Colonic mucosa (tissue), 4 donors: ENCODE measurements around the gene DNM3. TPM values are rescaled to one million over a fixed set of nuclear protein-coding genes. Genes with fewer than 3 reads are reported as not detected.

Experiments
- DNase-seq: peaks from one replicate; pipeline ENCODE4 v3.0.0-alpha.2; 2020
- H3K27ac ChIP-seq: fragments of 200-600 bp; one replicate; pipeline ENCODE4 v1.8.0; 2021
- H3K27me3 ChIP-seq: fragments of 200-600 bp; one replicate; pipeline ENCODE4 v1.8.0; 2021
- H3K36me3 ChIP-seq: fragments of 200-600 bp; one replicate; pipeline ENCODE4 v1.8.0; 2021
- H3K4me1 ChIP-seq: fragments of 200-600 bp; one replicate; pipeline ENCODE4 v1.8.0; 2021; ENCODE audit warnings: mild to moderate bottlenecking
- H3K4me3 ChIP-seq: fragments of 200-600 bp; one replicate; pipeline ENCODE4 v1.8.0; 2021
- H3K9ac ChIP-seq, 2 donors: one replicate each; pipeline ENCODE4 v1.7.0; 2013; ENCODE audit warnings: control low read depth in 2 of 2, low read depth in 2 of 2, low read length in 2 of 2
- H3K9me3 ChIP-seq: fragments of 200-600 bp; one replicate; pipeline ENCODE4 v1.8.0; 2021
- intact Hi-C: fragments of 100-400 bp; cut with DNase I; formaldehyde crosslinking; loops from one replicate; pipeline ENCODE4 v1.14.1; 2022
- total RNA-seq, 2 donors: library from RNA; stranded (reverse); fragmentation: NEBNext Ultra II Directional in 1 of 2; extraction: Animal tissue kit (Norgen Biotek cat#: 25700) in 1 of 2; gene quantifications; one replicate each; pipeline ENCODE4 v1.2.1, GENCODE V29; 2021
- TF ChIP-seq, protein P1 (sequence below): fragments of 200-600 bp; IDR thresholded peaks from one replicate; pipeline ENCODE4 v1.8.0; 2022; ENCODE audit warnings: antibody characterized with exemption, mild to moderate bottlenecking
- donor health status: healthy.
- donor health status: DM: no; HTN: no; CAD: no.
- donor health status: DM: no; HTN: no; CAD: no.

The DNM3 gene
- total RNA-seq, 2 donors from 2014 or later, result 1.7 to 2.6 TPM

DNA sequence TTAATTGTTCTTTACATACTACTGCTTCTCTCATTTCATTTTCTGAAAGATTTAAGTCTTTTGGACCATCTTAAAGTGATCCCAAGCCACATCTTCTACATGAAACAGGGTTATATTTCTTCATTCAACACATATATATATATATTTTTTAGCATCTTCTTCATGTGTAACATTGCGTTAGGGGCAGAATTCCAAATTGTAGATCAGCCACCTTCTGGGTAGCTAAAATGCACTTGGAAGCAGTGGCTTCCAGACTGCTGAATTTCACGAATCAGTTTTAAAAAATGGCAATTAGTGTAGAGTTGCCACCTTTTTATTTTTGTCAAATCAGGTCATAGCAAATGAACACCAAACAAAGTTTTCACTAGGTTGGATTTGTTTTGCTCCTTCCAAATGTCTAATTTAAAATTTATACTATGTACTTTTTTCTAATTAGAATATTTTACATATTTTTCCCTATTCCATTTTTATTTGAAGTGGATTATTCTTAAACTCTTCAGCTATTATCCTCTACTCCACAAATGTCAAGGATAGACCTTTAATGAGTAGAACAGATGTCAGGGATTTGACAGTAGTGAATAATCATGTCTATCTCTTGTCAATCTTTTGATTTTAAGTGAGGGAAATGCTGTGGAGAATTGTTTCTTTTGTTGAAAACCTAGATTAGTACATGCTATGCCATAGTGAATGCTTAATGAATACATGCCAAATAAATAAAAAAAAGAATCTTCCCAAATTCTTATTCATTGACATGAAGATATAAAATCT, 55.8 kb downstream of the DNM3 start:
- H3K27ac ChIP-seq, result no peak overlapping the region
- H3K36me3 ChIP-seq, result no peaks in the 10 kb centered on the region
- no peaks in the 10 kb centered on the region for H3K9me3 ChIP-seq
- H3K4me1 ChIP-seq, result no peaks in the 10 kb centered on the region
- no peak overlapping the region for H3K9ac ChIP-seq
- TF ChIP-seq, protein P1, sequence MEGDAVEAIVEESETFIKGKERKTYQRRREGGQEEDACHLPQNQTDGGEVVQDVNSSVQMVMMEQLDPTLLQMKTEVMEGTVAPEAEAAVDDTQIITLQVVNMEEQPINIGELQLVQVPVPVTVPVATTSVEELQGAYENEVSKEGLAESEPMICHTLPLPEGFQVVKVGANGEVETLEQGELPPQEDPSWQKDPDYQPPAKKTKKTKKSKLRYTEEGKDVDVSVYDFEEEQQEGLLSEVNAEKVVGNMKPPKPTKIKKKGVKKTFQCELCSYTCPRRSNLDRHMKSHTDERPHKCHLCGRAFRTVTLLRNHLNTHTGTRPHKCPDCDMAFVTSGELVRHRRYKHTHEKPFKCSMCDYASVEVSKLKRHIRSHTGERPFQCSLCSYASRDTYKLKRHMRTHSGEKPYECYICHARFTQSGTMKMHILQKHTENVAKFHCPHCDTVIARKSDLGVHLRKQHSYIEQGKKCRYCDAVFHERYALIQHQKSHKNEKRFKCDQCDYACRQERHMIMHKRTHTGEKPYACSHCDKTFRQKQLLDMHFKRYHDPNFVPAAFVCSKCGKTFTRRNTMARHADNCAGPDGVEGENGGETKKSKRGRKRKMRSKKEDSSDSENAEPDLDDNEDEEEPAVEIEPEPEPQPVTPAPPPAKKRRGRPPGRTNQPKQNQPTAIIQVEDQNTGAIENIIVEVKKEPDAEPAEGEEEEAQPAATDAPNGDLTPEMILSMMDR, result no peak
- intact Hi-C loops, result no loop called here
- no peak for DNase-seq
- H3K27me3 ChIP-seq, result no peaks in the 10 kb centered on the region
- H3K4me3 ChIP-seq, result no peak overlapping the region

- no peak overlapping the region for H3K27ac ChIP-seq
- no peaks in the 10 kb centered on the region for H3K9me3 ChIP-seq
- no peak overlapping the region for H3K9ac ChIP-seq
- DNase-seq, result no peak
- H3K36me3 ChIP-seq, result no peaks in the 10 kb centered on the region
- H3K27me3 ChIP-seq, result no peaks in the 10 kb centered on the region
- intact Hi-C loops, result no loop called here
- H3K4me1 ChIP-seq, result no peaks in the 10 kb centered on the region
- H3K4me3 ChIP-seq, result no peak overlapping the region
- TF ChIP-seq, protein P1, result no peak
Observed at GRCh38 chr1:171898941-171899340, 57.6 kb downstream of the DNM3 start.

GRCh38 chr1:171899838-171900237, 58.5 kb downstream of the DNM3 start:
- TF ChIP-seq, protein P1, result no peak
- no peaks in the 10 kb centered on the region for H3K27me3 ChIP-seq
- no peak overlapping the region for H3K4me3 ChIP-seq
- intact Hi-C loops, result no loop called here
- no peaks in the 10 kb centered on the region for H3K36me3 ChIP-seq
- no peak for DNase-seq
- H3K4me1 ChIP-seq, result no peaks in the 10 kb centered on the region
- no peaks in the 10 kb centered on the region for H3K9me3 ChIP-seq
- no peak overlapping the region for H3K9ac ChIP-seq
- H3K27ac ChIP-seq, result no peak overlapping the region

GRCh38 chr1:171901245-171901644, 59.9 kb downstream of the DNM3 start:
- intact Hi-C loops, result no loop called here

DNA sequence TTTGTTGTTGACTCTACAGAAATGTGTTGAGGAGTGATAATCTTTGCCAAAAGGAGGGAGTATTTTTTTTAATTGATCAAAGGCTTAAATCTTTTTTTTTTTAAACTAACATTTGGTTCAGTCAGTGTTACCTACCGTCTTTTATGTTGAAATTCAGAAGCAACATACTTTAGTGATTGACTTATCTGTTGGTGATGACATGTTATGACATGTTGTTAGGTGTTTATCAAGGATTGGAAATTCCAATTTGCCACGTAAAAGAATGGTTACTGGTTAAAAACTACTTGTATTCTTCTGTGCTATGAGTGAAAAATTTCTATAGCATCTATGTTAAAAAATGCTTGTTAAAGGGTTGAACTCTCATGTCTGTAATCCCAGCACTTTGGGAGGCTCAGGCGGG, 61.2 kb downstream of the DNM3 start:
- Histone ChIP-seq H3K36me3 (no peaks in the 10 kb centered on the region), H3K27me3 (no peaks in the 10 kb centered on the region), H3K4me1 (no peaks in the 10 kb centered on the region), H3K27ac (no peak overlapping the region), H3K9ac (no peak overlapping the region), H3K9me3 (no peaks in the 10 kb centered on the region), H3K4me3 (no peak overlapping the region)
- intact Hi-C loops, result no loop called here
- no peak for DNase-seq
- TF ChIP-seq, protein P1, result no peak

More at GRCh38 chr1:171901245-171901644, 59.9 kb downstream of the DNM3 start:
- no peaks in the 10 kb centered on the region for H3K36me3 ChIP-seq
- H3K27me3 ChIP-seq, result no peaks in the 10 kb centered on the region
- no peaks in the 10 kb centered on the region for H3K4me1 ChIP-seq
- no peaks in the 10 kb centered on the region for H3K9me3 ChIP-seq
- H3K4me3 ChIP-seq, result no peak overlapping the region
- H3K9ac ChIP-seq, result no peak overlapping the region
- DNase-seq, result no peak
- H3K27ac ChIP-seq, result no peak overlapping the region
- TF ChIP-seq, protein P1, result no peak
